Measurements from ENCODE around the gene GPLD1. TPM values are rescaled to one million over a fixed set of nuclear protein-coding genes. Genes with fewer than 3 reads are reported as not detected.
"Not testable (repeated sequence)": the region's sequence is repeated elsewhere in the genome, so short reads cannot be mapped to it uniquely, and the experiment has no call there.

GPLD1 gene, protein sequence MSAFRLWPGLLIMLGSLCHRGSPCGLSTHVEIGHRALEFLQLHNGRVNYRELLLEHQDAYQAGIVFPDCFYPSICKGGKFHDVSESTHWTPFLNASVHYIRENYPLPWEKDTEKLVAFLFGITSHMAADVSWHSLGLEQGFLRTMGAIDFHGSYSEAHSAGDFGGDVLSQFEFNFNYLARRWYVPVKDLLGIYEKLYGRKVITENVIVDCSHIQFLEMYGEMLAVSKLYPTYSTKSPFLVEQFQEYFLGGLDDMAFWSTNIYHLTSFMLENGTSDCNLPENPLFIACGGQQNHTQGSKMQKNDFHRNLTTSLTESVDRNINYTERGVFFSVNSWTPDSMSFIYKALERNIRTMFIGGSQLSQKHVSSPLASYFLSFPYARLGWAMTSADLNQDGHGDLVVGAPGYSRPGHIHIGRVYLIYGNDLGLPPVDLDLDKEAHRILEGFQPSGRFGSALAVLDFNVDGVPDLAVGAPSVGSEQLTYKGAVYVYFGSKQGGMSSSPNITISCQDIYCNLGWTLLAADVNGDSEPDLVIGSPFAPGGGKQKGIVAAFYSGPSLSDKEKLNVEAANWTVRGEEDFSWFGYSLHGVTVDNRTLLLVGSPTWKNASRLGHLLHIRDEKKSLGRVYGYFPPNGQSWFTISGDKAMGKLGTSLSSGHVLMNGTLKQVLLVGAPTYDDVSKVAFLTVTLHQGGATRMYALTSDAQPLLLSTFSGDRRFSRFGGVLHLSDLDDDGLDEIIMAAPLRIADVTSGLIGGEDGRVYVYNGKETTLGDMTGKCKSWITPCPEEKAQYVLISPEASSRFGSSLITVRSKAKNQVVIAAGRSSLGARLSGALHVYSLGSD
- 0.22 TPM in 1 of 2 replicates, not detected in the other for total RNA-seq (2014; rRNA removed; shearing (Covaris generic))

DNA sequence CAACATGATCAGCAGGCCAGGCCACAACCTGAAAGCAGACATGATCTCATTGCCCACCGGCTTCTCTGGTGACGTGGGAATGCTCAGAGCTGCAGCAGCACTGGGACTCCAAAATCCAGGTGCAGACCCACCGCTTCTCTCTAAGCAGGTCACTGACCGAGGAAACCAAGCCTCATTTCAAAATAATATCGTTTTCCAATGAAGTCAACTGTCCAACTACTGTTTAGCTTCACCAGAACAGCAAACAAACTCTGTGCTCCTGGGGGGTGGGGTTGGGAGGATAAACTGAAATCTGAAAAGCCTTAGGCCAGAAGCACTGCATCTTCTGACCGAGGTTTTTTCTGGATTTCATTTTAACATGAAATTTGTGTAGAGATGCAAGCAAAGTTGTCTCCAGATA lies at the start of gene GPLD1:
TSS of gene GPLD1 (minus strand) at position 109 of the 400 bp plus-strand sequence. CDS start at position 42, 67 bp downstream.
- DNase-seq (ENCODE audit: low read depth): no peak

DNA sequence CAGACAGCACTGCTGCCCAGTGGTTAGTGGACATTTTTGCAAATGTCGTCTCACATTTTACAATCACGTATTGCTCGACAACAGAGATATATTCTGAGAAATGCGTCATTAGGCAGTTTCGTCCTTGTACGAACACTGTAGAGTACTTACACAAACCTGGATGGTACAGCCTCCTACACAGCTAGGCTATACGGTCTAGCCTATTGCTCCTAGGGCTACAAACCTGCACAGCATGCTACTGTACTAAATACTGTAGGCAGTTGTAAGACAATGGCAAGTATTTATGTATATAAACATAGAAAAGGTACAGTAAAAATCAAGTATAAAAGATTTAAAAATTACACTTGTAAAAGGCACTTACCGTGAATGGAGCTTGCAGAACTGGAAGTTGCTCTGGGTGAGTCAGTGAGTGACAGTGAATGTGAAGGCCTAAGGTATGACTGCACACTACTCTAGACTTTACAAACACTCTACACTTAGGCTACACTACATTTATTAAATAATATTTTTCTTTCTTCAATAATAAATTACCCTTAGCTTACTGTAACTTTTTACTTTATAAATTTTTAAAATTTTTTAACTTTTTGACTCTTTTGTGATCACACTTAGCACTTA lies 48.5 kb upstream of the GPLD1 start:
- DNase-seq (ENCODE audit: low read depth): peak; percentile 43

DNA sequence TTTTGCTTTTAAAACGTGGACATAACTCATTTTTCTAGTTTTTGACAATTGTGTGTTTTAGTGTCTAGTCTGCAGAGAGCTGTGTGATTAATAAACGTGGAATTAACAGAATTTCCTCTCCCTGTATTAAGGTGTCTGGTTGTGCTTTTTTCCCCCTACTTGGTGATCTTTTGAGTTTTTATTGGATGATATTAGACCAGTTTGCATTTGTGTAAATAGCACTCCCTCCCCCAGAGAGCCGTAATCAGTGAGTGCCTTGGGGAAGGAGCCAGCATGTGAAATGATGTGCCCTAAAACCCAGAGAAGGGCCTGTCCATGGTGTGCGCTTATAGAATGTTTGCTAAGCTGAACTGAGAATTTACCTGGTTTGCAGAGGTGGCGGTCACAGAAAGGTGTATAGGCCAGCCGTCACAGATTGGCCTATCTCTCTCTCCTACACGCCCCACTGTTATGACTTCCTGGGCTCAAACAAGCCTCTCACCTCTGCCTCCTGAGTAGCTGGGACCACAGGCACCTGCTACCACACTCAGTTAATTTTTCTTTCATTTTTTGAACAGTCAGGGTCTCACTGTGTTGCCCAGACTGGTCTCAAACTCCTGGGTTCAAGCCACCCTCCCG lies 47.8 kb upstream of the GPLD1 start:
- DNase-seq (ENCODE audit: low read depth): no peak

DNA sequence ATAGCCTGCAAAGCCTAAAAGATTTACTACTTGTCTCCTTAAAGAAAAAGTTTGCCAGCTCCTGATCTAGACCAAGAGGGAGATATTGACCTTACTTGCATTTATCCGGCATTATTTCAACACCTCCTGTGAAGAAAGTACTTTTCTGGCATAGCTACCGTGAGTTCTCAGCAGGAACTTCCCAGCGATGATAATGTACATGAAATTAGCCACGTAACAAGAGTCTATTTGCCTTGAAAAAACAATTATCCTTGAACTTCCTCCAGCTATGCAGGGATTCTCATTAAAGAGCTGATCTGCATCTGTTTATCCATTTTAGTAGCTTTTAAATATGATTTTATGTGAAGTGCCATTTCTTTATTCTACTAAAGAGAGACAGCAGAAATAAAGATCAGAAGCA lies 47.1 kb upstream of the GPLD1 start:
- DNase-seq (ENCODE audit: low read depth): no peak

DNA sequence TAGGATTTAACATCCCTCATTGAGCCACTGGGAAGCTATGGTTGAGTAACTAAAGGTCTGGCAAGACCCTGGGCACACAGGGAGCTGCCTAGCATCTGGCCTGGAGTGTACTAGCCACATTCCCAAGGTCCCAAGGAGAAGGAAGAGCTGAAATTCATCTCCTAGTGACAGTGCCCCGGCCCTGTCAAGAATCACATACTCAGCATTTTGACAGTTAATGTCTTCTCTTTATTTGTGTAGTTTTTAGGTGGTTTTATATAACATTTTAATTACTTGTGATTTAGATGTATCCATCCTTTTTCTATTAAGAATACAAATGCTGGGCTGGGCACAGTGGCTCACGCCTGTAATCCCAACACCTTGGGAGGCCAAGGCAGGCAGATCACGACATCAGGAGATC lies 45.8 kb upstream of the GPLD1 start:
- no peak for DNase-seq (ENCODE audit: low read depth)

DNA sequence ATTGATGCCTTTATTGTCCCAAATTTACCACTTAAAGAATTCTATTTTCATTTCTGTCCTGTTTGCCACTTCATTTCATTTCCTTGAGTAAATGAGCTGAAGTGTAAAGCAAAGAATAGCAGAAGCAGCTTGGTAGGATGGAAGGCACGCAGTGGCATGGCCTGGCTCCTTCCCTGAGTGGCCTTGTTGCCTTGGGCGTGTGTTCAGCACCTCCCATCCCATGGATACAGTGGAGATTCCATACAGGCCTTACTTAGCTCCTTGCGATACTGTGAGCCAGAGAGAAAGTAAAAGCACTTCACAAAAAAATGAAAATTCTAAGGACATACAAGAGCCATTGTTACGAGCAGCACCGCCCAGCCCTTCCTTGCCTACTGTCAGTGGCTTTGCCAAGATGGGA lies 45.0 kb upstream of the GPLD1 start:
- DNase-seq (ENCODE audit: low read depth): no peak

DNA sequence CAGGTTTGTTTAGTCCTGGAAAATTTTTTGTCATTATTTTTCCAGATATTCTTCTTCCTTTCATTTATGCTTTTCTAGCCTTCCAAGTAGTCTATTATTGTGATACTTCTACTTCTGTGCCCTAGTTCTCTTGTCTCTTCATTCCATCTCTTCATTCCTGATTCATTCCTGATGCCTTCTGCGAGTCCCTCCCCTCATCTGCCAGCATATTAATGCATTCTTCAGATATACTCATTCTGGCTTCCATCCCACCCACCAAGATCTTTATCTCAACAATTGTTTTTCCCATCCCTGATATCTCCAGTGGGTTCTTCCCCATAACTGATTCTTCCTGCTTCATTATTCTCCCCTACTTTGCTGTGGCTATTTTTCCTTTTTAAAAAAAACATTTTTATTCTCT lies 40.6 kb upstream of the GPLD1 start:
- peak; percentile 45 for DNase-seq (ENCODE audit: low read depth)

DNA sequence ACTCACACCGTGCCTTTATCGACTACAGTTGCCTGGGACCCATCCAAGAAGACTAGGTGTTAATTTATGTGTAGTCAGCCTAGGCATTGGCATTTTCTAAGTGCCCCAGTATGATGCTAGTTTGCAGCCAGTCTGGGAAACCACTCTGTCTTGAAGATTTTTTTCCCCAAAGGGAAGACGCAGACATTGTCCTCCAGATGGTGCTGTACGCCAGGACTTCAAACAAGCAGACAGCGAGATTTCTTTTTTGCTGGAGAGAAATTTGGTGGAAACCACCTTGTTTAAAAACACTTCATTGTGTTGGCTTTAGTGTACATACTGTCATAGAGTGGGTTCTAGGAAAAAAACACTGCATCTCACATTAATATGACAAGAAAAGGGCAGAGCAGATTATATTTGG lies 35.4 kb upstream of the GPLD1 start:
- DNase-seq (ENCODE audit: low read depth): peak; percentile 73

DNA sequence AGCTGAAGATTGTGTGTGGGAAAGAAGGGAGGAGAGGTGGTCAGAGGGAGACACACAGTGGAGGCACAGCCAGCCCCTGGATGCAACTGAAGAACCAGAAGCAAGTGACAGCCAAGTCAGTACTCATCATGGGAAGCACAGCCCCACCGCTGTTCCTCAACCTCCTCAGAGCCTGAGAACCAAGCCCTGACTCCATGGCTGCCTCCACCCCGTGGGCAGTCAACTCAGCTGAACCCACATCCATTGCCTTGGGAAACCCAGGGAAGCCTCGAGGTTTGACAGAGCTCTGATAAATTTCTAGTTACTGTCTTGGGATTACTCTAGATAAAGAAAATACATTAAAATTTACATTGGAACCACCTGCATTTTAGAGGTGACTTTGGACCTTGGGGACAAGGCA lies 35.0 kb upstream of the GPLD1 start:
- no peak for DNase-seq (ENCODE audit: low read depth)

DNA sequence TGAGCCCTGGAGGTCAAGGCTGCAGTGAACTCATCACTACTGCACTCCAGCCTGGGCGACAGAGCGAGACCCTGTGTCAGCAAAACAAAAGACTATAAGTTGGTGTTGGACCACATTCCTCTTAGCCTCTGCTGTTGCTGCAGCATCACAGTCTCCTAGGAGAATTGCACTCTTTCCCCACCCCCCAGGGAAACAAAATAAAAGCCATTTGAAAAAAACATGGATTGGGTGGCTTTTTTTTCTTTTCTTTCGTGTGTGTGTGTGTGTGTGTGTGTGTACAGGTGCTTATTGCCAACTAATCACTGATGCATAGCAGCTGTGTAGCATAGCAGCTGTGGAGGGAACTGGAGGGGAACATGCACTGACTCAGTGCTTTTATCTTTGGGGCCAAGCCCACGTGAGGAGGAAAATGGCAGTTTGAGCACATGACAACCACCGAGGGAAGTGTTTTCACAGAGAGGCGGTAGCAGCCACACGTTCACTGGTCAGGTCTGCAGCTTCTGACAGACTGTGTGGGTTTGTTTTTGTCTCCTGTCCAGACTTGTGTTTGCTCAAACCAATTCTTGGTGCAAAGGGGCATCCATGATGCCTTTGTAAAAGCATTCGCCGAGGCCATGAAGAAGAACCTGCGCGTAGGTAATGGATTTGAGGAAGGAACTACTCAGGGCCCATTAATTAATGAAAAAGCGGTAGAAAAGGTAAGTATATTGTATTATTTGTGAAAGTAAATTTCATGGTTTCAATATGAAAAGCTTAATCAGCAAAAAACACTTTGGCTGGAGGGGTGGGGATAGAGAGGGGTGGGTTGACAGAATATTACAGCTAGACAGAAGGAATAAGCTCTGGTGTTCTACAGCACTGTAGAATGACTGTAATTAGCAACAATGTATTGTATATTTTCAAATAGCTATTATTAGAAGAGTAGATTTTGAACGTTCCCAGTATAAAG lies 33.1 kb upstream of the GPLD1 start:
- no peak for DNase-seq (ENCODE audit: low read depth)

DNA sequence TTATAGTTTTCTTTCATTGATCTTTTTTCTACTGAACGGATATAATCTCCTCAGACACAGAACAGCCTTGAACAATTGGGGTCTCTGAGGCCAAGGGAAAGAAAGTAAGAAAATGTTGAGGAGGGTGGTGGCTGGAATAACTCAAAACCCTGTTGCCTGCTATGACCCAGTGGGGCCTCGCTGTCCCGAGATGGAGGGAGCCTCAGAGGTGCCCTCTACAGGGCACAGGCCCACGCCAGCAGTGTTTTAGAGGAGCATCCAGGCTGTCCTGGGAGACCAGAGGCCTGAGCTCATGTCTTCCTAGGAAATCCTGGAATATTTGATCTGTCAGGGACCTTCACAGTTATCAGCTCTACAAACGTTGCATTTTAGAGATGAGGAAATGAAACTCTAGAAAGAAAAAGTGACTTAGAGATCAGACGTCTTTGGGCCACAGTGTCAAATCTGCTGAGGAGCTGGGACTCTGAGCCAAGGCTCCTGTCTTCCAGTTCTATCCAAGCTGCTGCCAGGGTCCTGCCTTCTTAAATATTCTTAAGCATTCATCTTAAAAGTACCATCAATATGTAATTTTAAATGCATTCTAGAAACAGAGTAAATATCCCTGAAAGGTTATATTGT lies 31.7 kb upstream of the GPLD1 start:
- peak; percentile 59 for DNase-seq (ENCODE audit: low read depth)

DNA sequence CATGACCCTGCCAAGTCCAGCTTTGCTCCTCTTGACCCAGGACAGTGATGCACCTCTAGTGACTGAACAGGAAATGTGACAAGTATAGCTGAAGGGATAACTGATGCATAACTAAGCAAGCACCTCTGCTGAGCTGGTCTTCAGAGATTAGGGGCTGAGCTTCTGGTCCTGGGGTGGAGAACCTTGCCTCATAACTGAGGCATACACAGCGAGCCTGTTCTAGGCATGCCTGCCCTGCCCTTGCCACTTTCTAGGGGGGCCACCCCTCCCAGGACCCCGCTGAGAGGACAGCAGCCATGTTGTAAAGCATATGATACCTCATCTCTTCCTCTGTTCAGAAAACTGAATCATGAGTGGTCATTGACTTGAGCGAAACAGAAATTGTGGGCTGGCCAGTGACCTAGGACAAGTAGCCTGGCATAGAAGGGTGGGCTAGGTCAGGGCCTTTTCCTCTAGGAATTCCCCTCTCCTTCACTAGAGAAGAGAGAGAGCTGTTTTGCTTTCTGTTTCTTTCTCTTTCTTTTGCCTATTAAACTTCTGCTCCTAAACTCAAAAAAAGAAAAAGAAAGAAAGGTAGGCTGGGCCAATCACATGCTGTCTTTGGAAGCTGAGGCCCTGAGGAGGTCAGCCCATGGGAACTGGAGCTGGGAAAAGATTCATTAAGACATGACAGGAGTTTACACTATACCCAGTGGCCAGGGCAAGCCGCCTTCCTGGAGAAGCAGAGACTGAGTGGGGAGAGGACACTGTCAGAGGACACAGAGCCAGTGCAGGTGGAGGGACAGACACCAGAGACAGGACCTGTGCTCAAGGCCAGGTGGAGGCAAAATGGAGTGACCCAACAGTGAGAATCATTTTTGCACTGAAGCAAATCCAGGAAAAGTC lies 28.5 kb upstream of the GPLD1 start:
- DNase-seq (ENCODE audit: low read depth): no peak

DNA sequence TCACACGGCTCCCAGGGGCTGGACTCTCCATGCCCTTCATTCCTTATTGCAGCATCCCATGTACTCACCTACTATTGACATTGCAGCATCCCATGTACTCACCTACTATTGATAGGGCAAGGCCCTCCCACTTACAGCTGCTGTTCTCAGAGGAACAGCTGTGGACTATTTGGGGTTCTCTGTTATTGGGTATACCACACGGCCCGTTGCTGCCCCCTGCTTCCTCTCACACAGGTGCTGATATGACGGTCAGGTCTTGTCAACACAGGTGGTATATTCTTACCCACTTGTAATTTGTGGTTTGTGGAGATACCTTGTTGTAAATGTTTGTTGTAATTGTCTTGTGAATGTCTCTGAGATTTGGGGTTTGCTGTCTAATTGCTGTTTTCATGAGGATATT lies 24.2 kb upstream of the GPLD1 start:
- DNase-seq (ENCODE audit: low read depth): no peak

DNA sequence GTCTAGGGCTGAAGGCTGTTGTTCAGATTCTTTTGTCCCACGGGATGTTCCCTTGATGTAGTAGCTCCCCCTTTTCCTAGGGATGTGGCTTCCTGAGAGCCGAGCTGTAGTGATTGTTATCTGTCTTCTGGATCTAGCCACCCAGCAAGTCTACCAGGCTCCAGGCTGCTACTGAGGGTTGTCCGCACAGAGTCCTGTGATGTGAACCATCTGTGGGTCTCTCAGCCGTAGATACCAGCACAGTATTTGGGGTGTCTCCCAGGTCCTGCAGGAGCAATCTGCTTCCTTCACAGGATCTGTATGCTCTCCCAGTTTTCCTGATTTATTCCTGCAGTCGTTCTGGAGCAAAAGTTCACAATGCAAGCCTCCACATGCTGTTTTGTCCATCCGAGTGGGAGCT lies 22.6 kb upstream of the GPLD1 start:
- DNase-seq (ENCODE audit: low read depth): not testable (repeated sequence)

DNA sequence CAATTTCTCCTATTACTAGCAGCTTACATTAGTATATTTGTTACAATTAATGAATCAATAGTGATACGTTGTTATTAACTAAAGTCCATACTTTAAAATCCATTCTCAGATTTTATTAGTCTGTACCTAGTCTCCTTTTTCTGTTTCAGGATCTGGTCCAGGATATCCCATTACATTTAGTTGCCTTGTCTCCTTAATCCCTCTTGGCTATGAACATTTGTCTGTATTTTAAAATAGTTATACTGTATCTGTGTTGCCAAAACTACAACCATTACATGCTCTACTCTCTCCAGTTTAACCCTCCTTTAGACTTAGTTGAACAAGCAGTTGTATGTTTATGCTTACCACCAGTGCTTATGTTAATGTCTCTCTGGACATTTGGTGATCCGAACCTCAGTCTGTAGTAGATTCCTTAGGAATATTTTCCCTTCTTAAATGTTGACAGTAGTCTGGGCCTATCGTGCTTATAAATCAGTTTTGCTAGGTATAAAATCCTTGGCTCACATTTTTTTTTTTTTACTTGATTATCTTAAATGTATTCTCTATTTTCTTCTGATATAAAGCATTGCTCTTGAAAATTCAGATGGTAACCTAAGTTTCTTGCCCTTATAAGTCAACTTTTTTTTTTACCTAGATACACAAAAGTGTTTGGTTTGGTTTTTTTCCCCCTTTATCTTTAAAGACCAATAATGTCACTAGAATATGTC lies 17.6 kb upstream of the GPLD1 start:
- DNase-seq (ENCODE audit: low read depth): no peak

DNA sequence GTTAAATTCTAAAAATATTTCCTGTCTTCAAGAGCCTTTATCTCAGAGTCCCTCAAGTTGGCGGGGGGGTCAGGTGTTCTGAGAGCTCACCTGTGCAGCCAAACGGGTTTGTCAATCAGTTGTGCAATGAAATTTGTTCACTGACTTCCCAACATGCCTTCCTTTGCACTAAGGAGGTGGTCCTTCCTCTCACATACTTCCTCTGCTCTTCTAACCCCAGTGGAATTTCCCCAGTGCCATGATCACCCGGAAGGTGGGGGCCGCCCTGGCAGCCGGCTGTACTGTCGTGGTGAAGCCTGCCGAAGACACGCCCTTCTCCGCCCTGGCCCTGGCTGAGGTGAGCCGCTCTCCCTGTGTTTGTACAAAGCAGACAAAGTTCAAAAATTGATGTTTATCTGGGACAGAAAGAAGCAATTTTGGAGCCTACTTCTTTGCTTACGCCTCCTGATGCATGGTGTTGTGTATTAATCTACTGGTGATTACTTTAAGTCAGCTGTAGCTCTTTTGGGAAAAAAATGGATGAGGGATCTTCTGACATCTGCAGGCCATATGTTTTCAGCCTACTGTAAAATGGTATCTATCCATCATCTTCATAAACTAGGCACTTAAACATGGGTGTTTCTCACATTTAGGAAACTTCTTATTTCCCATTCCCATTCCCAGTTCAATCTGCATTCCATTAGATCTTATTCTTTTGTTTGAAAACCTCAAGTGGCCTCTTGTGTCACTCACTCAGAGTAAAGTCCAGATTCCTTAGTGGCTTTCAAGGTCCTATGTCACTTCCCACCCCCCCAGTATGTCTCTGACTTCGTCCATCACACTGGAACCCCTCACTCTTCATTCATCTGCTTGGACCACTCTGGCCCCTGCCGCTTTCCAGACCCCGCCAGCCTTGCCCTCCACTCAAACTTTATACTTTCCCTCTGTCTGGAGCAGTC lies 15.5 kb upstream of the GPLD1 start:
- DNase-seq (ENCODE audit: low read depth): no peak

DNA sequence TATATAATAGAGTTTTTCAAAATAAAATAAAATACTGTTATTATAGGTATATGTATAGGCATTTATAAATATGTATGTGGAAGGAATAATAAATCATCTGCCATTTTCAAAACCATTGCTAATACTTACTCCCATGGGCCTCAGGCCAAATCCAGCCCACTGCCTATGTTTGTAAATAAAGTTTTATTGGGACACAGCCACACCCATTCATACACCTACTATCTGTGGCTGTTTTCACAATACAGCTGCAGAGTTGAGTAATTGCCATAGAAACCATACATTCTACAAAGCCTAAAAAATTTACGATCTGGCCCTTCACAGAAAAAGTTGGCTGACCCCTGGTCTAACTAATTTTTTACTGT lies 14.9 kb upstream of the GPLD1 start:
- DNase-seq (ENCODE audit: low read depth): no peak

DNA sequence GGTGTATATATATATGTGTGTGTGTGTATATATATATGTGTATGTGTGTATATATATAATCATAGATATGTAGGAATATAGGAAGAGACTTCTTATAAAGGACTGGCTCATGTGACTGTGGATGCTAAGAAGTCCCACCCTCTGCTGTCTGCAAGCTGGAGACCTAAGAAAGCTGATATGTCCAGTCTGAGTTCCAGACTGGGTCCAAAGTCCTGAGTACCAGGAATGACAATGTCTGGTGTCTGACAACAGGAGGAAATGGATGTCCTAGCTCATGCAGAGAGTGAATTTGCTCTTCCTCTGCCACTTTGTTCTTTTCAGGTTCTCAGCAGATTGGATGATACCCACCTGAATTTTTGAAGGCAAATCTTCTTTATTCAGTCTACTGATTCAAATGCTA lies 12.5 kb upstream of the GPLD1 start:
- DNase-seq (ENCODE audit: low read depth): no peak

Measured in M059J (cell line).